Loucy (cell line): Measurements from ENCODE around the gene EPHA6.

ENCODE experiments used
- H2AFZ ChIP-seq: fragments of 200-600 bp; sonication (generic); 2 replicates; pipeline ENCODE4 v1.6.0; 2016; ENCODE audit warnings: antibody characterized with exemption, mild to moderate bottlenecking, low read length, moderate library complexity
- H3F3A ChIP-seq: fragments of 200-600 bp; 2 replicates; pipeline ENCODE4 v1.6.0; 2016; ENCODE audit warnings: antibody characterized with exemption, low read depth, mild to moderate bottlenecking
- H3K27me3 ChIP-seq: fragments of 200-600 bp; sonication (generic); 2 replicates; pipeline ENCODE4 v1.6.1; 2014; ENCODE audit warnings: low read length, mild to moderate bottlenecking; ENCODE audit not compliant: insufficient read depth, poor library complexity, severe bottlenecking
- H3K36me3 ChIP-seq: fragments of 200-600 bp; sonication (generic); 2 replicates; pipeline ENCODE4 v1.6.1; 2016; ENCODE audit warnings: low read length; ENCODE audit not compliant: insufficient read depth
- H3K4me1 ChIP-seq: fragments of 200-600 bp; sonication (generic); 2 replicates; pipeline ENCODE4 v1.5.1; 2014; ENCODE audit warnings: low read length, mild to moderate bottlenecking; ENCODE audit not compliant: insufficient read depth, poor library complexity, severe bottlenecking
- H3K4me2 ChIP-seq: fragments of 200-600 bp; sonication (generic); 2 replicates; pipeline ENCODE4 v1.6.0; 2014; ENCODE audit warnings: antibody characterized with exemption, low read length, low read depth, mild to moderate bottlenecking; ENCODE audit not compliant: poor library complexity, severe bottlenecking
- H3K4me3 ChIP-seq: fragments of 200-600 bp; sonication (generic); 2 replicates; pipeline ENCODE4 v1.5.1; 2014; ENCODE audit warnings: low read length, mild to moderate bottlenecking, mixed read lengths; ENCODE audit not compliant: poor library complexity, severe bottlenecking
- H3K79me2 ChIP-seq: fragments of 200-600 bp; sonication (generic); 2 replicates; pipeline ENCODE4 v1.6.1; 2014; ENCODE audit warnings: low read length; ENCODE audit not compliant: insufficient read depth
- H3K9ac ChIP-seq: fragments of 200-600 bp; sonication (generic); 2 replicates; pipeline ENCODE4 v1.6.0; 2014; ENCODE audit warnings: mild to moderate bottlenecking, low read depth, low read length, moderate library complexity; ENCODE audit not compliant: poor library complexity, severe bottlenecking
- H3K9me2 ChIP-seq: fragments of 200-600 bp; sonication (generic); replicated peaks from 2 replicates; pipeline ENCODE4 v1.6.1; 2016; ENCODE audit warnings: low read depth, low read length, mixed read lengths
- H3K9me3 ChIP-seq: fragments of 200-600 bp; sonication (generic); 2 replicates; pipeline ENCODE4 v1.6.1; 2014; ENCODE audit warnings: mild to moderate bottlenecking, antibody characterized with exemption, low read length, low read depth; ENCODE audit not compliant: insufficient read depth
- H4K20me1 ChIP-seq: fragments of 200-600 bp; sonication (generic); 2 replicates; pipeline ENCODE4 v1.6.0; 2014; ENCODE audit warnings: antibody characterized with exemption, low read length, mild to moderate bottlenecking; ENCODE audit not compliant: insufficient read depth, poor library complexity, severe bottlenecking
- CTCF ChIP-seq: fragments of 200-600 bp; sonication (generic); conservative IDR thresholded peaks from 2 replicates; pipeline ENCODE4 v1.5.1; 2014; ENCODE audit warnings: mild to moderate bottlenecking, antibody characterized with exemption, low read length
- EZH2phosphoT487 ChIP-seq: fragments of 200-600 bp; IDR thresholded peaks from 2 replicates; pipeline ENCODE4 v1.6.1; 2018; ENCODE audit warnings: antibody characterized with exemption, mild to moderate bottlenecking, moderate library complexity, borderline replicate concordance

Gene EPHA6

GRCh38 chr3:97662264-97662663, 847.9 kb downstream of the EPHA6 start:
- H3K27me3 ChIP-seq = no peaks in the 10 kb centered on the region
- no peak overlapping the region for H3K4me2 ChIP-seq
- H3K9me3 ChIP-seq = no peaks in the 10 kb centered on the region
- H3K4me3 ChIP-seq = no peak overlapping the region
- no peaks in the 10 kb centered on the region for H3K4me1 ChIP-seq
- no peak overlapping the region for H2AFZ ChIP-seq
- no peaks in the 10 kb centered on the region for H3K79me2 ChIP-seq
- TF ChIP-seq EZH2phosphoT487 = no peak
- no peak for TF ChIP-seq CTCF
- no peaks in the 10 kb centered on the region for H3F3A ChIP-seq
- no peaks in the 10 kb centered on the region for H4K20me1 ChIP-seq
- no peaks in the 10 kb centered on the region for H3K36me3 ChIP-seq
- no peaks in the 10 kb centered on the region for H3K9me2 ChIP-seq
- H3K9ac ChIP-seq = no peak overlapping the region

GRCh38 chr3:97662762-97663161, 848.4 kb downstream of the EPHA6 start:
- H3K4me3 ChIP-seq = no peak overlapping the region
- no peaks in the 10 kb centered on the region for H3K36me3 ChIP-seq
- H3K9me2 ChIP-seq = no peaks in the 10 kb centered on the region
- no peak for TF ChIP-seq EZH2phosphoT487
- TF ChIP-seq CTCF = no peak
- no peak overlapping the region for H2AFZ ChIP-seq
- no peak overlapping the region for H3K9ac ChIP-seq
- no peaks in the 10 kb centered on the region for H3K27me3 ChIP-seq
- H3K4me2 ChIP-seq = no peak overlapping the region
- H3K79me2 ChIP-seq = no peaks in the 10 kb centered on the region
- H4K20me1 ChIP-seq = no peaks in the 10 kb centered on the region
- no peaks in the 10 kb centered on the region for H3K9me3 ChIP-seq
- no peaks in the 10 kb centered on the region for H3K4me1 ChIP-seq
- H3F3A ChIP-seq = no peaks in the 10 kb centered on the region

- Histone ChIP-seq H3K9ac (no peak overlapping the region), H3K4me2 (no peak overlapping the region), H4K20me1 (no peaks in the 10 kb centered on the region), H3K4me1 (no peaks in the 10 kb centered on the region), H3K36me3 (no peaks in the 10 kb centered on the region), H3K9me2 (no peaks in the 10 kb centered on the region), H3K27me3 (no peaks in the 10 kb centered on the region), H3K9me3 (no peaks in the 10 kb centered on the region), H3F3A (no peaks in the 10 kb centered on the region), H2AFZ (no peak overlapping the region), H3K79me2 (no peaks in the 10 kb centered on the region), H3K4me3 (no peak overlapping the region)
- no peak for TF ChIP-seq CTCF
- no peak for TF ChIP-seq EZH2phosphoT487
These were observed 851.5 kb downstream of the EPHA6 start for GRCh38 chr3:97665896-97666295.
